Fibroblast of pulmonary artery (primary cell): ENCODE data around the gene KCNMA1.

Experiments used
- DNase-seq: peaks from one replicate; pipeline ENCODE4 v3.0.0-alpha.2; 2010; ENCODE audit warnings: low read depth
- H3K4me3 ChIP-seq: replicated peaks from 2 replicates; pipeline ENCODE4 v1.5.1; 2011; ENCODE audit warnings: low read depth, mild to moderate bottlenecking, control low read depth, low read length, moderate library complexity
- TF ChIP-seq, protein P1 (sequence below): IDR thresholded peaks from 2 replicates; pipeline ENCODE4 v1.5.1; 2011; ENCODE audit warnings: mild to moderate bottlenecking, control low read depth, low read length, inconsistent platforms; ENCODE audit errors: missing control alignments

KCNMA1 gene

DNA sequence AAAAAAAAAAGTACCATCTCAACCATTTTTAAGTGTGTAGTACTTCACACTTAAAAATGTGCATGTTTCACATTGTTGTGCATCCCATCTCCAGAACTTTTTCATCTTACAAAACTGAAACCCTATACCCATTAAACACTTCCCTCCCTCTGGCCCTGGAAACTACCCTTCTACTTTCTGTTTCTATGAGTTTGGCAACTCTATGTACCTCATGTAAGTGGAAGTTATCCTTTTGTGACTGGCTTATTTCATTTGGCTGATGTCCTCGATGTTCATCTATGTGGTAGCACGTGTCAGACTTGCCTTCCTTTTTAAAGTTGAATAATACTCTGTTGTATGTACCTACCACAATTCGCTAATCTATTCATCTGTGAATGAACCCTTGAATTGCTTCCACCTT lies 12.2 kb downstream of the KCNMA1 start:
- H3K4me3 ChIP-seq, result no peak overlapping the region
- TF ChIP-seq, protein P1, sequence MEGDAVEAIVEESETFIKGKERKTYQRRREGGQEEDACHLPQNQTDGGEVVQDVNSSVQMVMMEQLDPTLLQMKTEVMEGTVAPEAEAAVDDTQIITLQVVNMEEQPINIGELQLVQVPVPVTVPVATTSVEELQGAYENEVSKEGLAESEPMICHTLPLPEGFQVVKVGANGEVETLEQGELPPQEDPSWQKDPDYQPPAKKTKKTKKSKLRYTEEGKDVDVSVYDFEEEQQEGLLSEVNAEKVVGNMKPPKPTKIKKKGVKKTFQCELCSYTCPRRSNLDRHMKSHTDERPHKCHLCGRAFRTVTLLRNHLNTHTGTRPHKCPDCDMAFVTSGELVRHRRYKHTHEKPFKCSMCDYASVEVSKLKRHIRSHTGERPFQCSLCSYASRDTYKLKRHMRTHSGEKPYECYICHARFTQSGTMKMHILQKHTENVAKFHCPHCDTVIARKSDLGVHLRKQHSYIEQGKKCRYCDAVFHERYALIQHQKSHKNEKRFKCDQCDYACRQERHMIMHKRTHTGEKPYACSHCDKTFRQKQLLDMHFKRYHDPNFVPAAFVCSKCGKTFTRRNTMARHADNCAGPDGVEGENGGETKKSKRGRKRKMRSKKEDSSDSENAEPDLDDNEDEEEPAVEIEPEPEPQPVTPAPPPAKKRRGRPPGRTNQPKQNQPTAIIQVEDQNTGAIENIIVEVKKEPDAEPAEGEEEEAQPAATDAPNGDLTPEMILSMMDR, result no peak
- DNase-seq, result no peak

GRCh38 chr10:77622889-77623291 lies 14.7 kb downstream of the KCNMA1 start:
- no peak for DNase-seq
- H3K4me3 ChIP-seq, result no peak overlapping the region
- TF ChIP-seq, protein P1, result no peak

GRCh38 chr10:77620731-77621130 lies 16.9 kb downstream of the KCNMA1 start:
- DNase-seq, result no peak
- no peak overlapping the region for H3K4me3 ChIP-seq
- TF ChIP-seq, protein P1, result no peak

- DNase-seq, result no peak
- TF ChIP-seq, protein P1, result no peak
- no peak overlapping the region for H3K4me3 ChIP-seq
Observed at GRCh38 chr10:77619964-77620703, 17.5 kb downstream of the KCNMA1 start.

DNA sequence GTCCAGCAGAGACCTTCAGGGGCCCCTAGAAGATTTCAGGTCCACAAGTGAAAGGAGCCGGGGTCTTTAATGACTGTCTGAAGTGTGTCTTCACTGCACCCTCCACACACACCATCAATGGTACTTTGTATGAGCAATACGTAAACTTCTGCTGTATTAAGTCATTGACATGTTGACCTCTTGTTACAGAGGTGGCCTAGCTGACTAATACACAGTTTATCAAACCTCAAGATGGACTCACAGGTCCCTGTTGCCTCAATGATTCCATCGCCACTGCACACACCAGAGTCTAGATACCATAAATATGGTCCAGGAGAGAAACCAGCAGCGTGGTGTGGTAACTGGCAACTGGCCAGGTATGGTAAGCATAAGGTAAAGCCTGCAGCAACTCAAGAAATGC lies 19.5 kb downstream of the KCNMA1 start:
- DNase-seq, result no peak
- H3K4me3 ChIP-seq, result no peak overlapping the region
- TF ChIP-seq, protein P1, result no peak

GRCh38 chr10:77616766-77617165 lies 20.8 kb downstream of the KCNMA1 start:
- TF ChIP-seq, protein P1, result no peak
- no peak overlapping the region for H3K4me3 ChIP-seq
- no peak for DNase-seq
